ENCODE data around the gene IGFN1.

The IGFN1 gene

GRCh38 chr1:201261771-201262547 is 71.3 kb downstream of the IGFN1 start:
- FAIRE-seq (no peak), DNase-seq (ENCODE audit: insufficient read length, low spot score) (no peak)

GRCh38 chr1:201262963-201263608 is 72.5 kb downstream of the IGFN1 start:
- no peak for FAIRE-seq

GRCh38 chr1:201264072-201264471 is 73.4 kb downstream of the IGFN1 start:
- DNase-seq (ENCODE audit: insufficient read length, low spot score) (no peak), FAIRE-seq (no peak)

More at GRCh38 chr1:201262963-201263608, 72.5 kb downstream of the IGFN1 start:
- no peak for DNase-seq (ENCODE audit: insufficient read length, low spot score)

- DNase-seq (ENCODE audit: insufficient read length, low spot score) (no peak), FAIRE-seq (no peak)
These were observed 73.9 kb downstream of the IGFN1 start for GRCh38 chr1:201264554-201264953.

- FAIRE-seq (no peak), DNase-seq (ENCODE audit: insufficient read length, low spot score) (no peak)
These were observed 75.1 kb downstream of the IGFN1 start for GRCh38 chr1:201265756-201266155.

GRCh38 chr1:201266276-201266675 is 75.7 kb downstream of the IGFN1 start:
- DNase-seq (ENCODE audit: insufficient read length, low spot score) (no peak), FAIRE-seq (no peak)

- DNase-seq (ENCODE audit: insufficient read length, low spot score) (no peak), FAIRE-seq (no peak)
These were observed 76.2 kb downstream of the IGFN1 start for GRCh38 chr1:201266774-201267173.

GRCh38 chr1:201267481-201268229 is 77.0 kb downstream of the IGFN1 start:
- DNase-seq (ENCODE audit: insufficient read length, low spot score) = no peak
- no peak for FAIRE-seq

- DNase-seq (ENCODE audit: insufficient read length, low spot score) (no peak), FAIRE-seq (no peak)
These were observed 78.1 kb downstream of the IGFN1 start for GRCh38 chr1:201268604-201269151.

- DNase-seq (ENCODE audit: insufficient read length, low spot score) (no peak), FAIRE-seq (no peak)
These were observed 78.7 kb downstream of the IGFN1 start for GRCh38 chr1:201269281-201269680.

- FAIRE-seq (no peak), DNase-seq (ENCODE audit: insufficient read length, low spot score) (no peak)
These were observed 79.3 kb downstream of the IGFN1 start for GRCh38 chr1:201269900-201270410.

GRCh38 chr1:201270616-201271390 is 80.2 kb downstream of the IGFN1 start:
- DNase-seq (ENCODE audit: insufficient read length, low spot score) = no peak

GRCh38 chr1:201272799-201273198 is 82.2 kb downstream of the IGFN1 start:
- FAIRE-seq = no peak
- DNase-seq (ENCODE audit: insufficient read length, low spot score) = no peak

More at GRCh38 chr1:201270616-201271390, 80.2 kb downstream of the IGFN1 start:
- FAIRE-seq = no peak

GRCh38 chr1:201274616-201275252 is 84.1 kb downstream of the IGFN1 start:
- FAIRE-seq = no peak
- no peak for DNase-seq (ENCODE audit: insufficient read length, low spot score)

- DNase-seq (ENCODE audit: insufficient read length, low spot score) (no peak), FAIRE-seq (no peak)
These were observed 84.6 kb downstream of the IGFN1 start for GRCh38 chr1:201275253-201275666.

GRCh38 chr1:201276891-201277290 is 86.3 kb downstream of the IGFN1 start:
- FAIRE-seq (no peak), DNase-seq (ENCODE audit: insufficient read length, low spot score) (no peak)

GRCh38 chr1:201277441-201277840 is 86.8 kb downstream of the IGFN1 start:
- FAIRE-seq (no peak), DNase-seq (ENCODE audit: insufficient read length, low spot score) (no peak)

Measured in GM19239 (cell line).